PC-9 (cell line): ENCODE measurements around the gene MNT. TPM values are rescaled to one million over a fixed set of nuclear protein-coding genes. Genes with fewer than 3 reads are reported as not detected.

Experiments
- BruUV-seq: library from RNA; stranded (reverse); fragments of 400-500 nt; replicated peaks from 2 replicates; lab custom pipeline; 2021; lab: Mats Ljungman, UMichigan
- CTCF ChIA-PET: fragments of 300-600 bp; sonication (Branson Sonifier 250); formaldehyde crosslinking; loops from one replicate; lab custom pipeline; 2022; ENCODE audit warnings: antibody characterized with exemption; lab: Charles Lee
- POLR2A ChIA-PET: fragments of 300-600 bp; sonication (Branson Sonifier 250); formaldehyde crosslinking; loops from one replicate; lab custom pipeline; 2022; ENCODE audit warnings: antibody characterized with exemption; ENCODE audit not compliant: unreplicated experiment; lab: Charles Lee
- DNase-seq, 2 experiments: peaks; one replicate each; pipeline versions ENCODE4 v3.0.0 to v3.0.0-alpha.2; 2015 to 2022; ENCODE audit warnings: mixed read lengths in 1 of 2
- H2AFZ ChIP-seq: fragments of 200-600 bp; sonication (generic); 2 replicates; pipeline ENCODE4 v1.8.1; 2017; ENCODE audit warnings: antibody characterized with exemption
- H3F3A ChIP-seq: fragments of 200-600 bp; sonication (generic); 2 replicates; pipeline ENCODE4 v1.8.1; 2017; ENCODE audit warnings: antibody characterized with exemption, mild to moderate bottlenecking, low read depth; ENCODE audit not compliant: insufficient read depth
- H3K27ac ChIP-seq: fragments of 200-600 bp; sonication (generic); 2 replicates; pipeline ENCODE4 v1.6.1; 2016; ENCODE audit warnings: mixed run types
- H3K27me3 ChIP-seq: fragments of 200-600 bp; sonication (generic); 2 replicates; pipeline ENCODE4 v1.6.1; 2016; ENCODE audit warnings: low read depth, mixed run types; ENCODE audit not compliant: insufficient read depth
- H3K36me3 ChIP-seq: fragments of 200-600 bp; sonication (generic); 2 replicates; pipeline ENCODE4 v1.6.1; 2016; ENCODE audit warnings: low read depth, mixed run types
- H3K4me1 ChIP-seq: fragments of 200-600 bp; sonication (generic); replicated peaks from 2 replicates; pipeline ENCODE4 v1.6.1; 2016; ENCODE audit warnings: mixed run types; ENCODE audit not compliant: insufficient read depth
- H3K4me2 ChIP-seq: fragments of 200-600 bp; sonication (generic); 2 replicates; pipeline ENCODE4 v1.6.1; 2017; ENCODE audit warnings: mixed run types
- H3K4me3 ChIP-seq: fragments of 200-600 bp; sonication (generic); 2 replicates; pipeline ENCODE4 v1.6.1; 2016; ENCODE audit warnings: mixed run types
- H3K79me2 ChIP-seq: fragments of 200-600 bp; sonication (generic); 2 replicates; pipeline ENCODE4 v1.6.1; 2017; ENCODE audit warnings: low read depth, mixed run types
- H3K9me2 ChIP-seq: fragments of 200-600 bp; sonication (generic); 2 replicates; pipeline ENCODE4 v1.8.1; 2017; ENCODE audit warnings: mild to moderate bottlenecking; ENCODE audit not compliant: insufficient read depth
- H3K9me3 ChIP-seq: fragments of 200-600 bp; sonication (generic); 2 replicates; pipeline ENCODE4 v1.8.1; 2016; ENCODE audit warnings: low read depth; ENCODE audit not compliant: insufficient read depth
- H4K20me1 ChIP-seq: fragments of 200-600 bp; sonication (generic); 2 replicates; pipeline ENCODE4 v1.8.1; 2017; ENCODE audit not compliant: insufficient read depth
- CTCF ChIP-seq: fragments of 200-600 bp; sonication (generic); conservative IDR thresholded peaks from 2 replicates; pipeline ENCODE4 v1.6.1; 2017; ENCODE audit warnings: mixed run types, antibody characterized with exemption, mild to moderate bottlenecking, moderate library complexity
- EZH2 ChIP-seq: fragments of 200-600 bp; sonication (generic); IDR thresholded peaks from 2 replicates; pipeline ENCODE4 v1.8.0; 2017; ENCODE audit warnings: antibody characterized with exemption, low read depth
- intact Hi-C: fragments of 100-400 bp; cut with micrococcal nuclease; formaldehyde crosslinking; loops from one replicate; pipeline ENCODE4 v1.10.0; 2022; ENCODE audit not compliant: unreplicated experiment
- total RNA-seq: library from RNA; stranded (reverse); gene quantifications from 2 replicates; pipeline ENCODE4 v1.2.3, GENCODE V29; 2021

Gene MNT
- total RNA-seq, 1 experiment from 2014 or later, result 60.7 TPM

- BruUV-seq, result no TSS peak
- H2AFZ ChIP-seq, result no peak overlapping the region
- no peaks in the 10 kb centered on the region for H3K9me2 ChIP-seq
- no peaks in the 10 kb centered on the region for H4K20me1 ChIP-seq
- POLR2A ChIA-PET, result interaction anchor here (0.6 kb wide), 1 partner anchor 9 kb away, joined by 3 read pairs; no protein-coding TSS in a partner anchor
- H3K27me3 ChIP-seq, result no peaks in the 10 kb centered on the region
- H3K79me2 ChIP-seq, result no peaks in the 10 kb centered on the region
- CTCF ChIA-PET, result no interaction called here
- H3F3A ChIP-seq, result peaks cover 12% of the 10 kb centered on the region; the same call in 1 of the 2 replicates
- no peaks in the 10 kb centered on the region; the same call in 1 of the 2 replicates for H3K9me3 ChIP-seq
- intact Hi-C loops, result no loop called here
- H3K36me3 ChIP-seq, result peaks cover 22% of the 10 kb centered on the region
- no peak for DNase-seq
- no peaks in the 10 kb centered on the region for H3K4me1 ChIP-seq
- TF ChIP-seq EZH2 (no peak), CTCF (no peak)
- no peak overlapping the region for H3K27ac ChIP-seq
- no peak overlapping the region for H3K4me2 ChIP-seq
- H3K4me3 ChIP-seq, result no peak overlapping the region
Measured at GRCh38 chr17:2436316-2436905, 35.6 kb upstream of the MNT start.

- Histone ChIP-seq H3F3A (peaks cover 6% of the 10 kb centered on the region; the same call in 1 of the 2 replicates), H3K4me1 (no peaks in the 10 kb centered on the region), H3K27ac (no peak overlapping the region), H3K4me2 (no peak overlapping the region), H3K9me2 (no peaks in the 10 kb centered on the region), H3K79me2 (no peaks in the 10 kb centered on the region), H4K20me1 (0 out of 2 replicates have a peak, but pooled peaks cover 2% of the 10 kb centered on the region), H3K27me3 (no peaks in the 10 kb centered on the region), H3K4me3 (no peak overlapping the region), H3K9me3 (no peaks in the 10 kb centered on the region), H3K36me3 (peaks cover 17% of the 10 kb centered on the region; the same call in 1 of the 2 replicates), H2AFZ (no peak overlapping the region)
- TF ChIP-seq CTCF (no peak), EZH2 (no peak)
- no peak for DNase-seq
- BruUV-seq, result no TSS peak
- POLR2A ChIA-PET, result interaction anchor here (0.6 kb wide), 1 partner anchor 10 kb away, joined by 3 read pairs; no protein-coding TSS in a partner anchor
- intact Hi-C loops, result no loop called here
- CTCF ChIA-PET, result no interaction called here
Measured at GRCh38 chr17:2435862-2436261, 35.0 kb upstream of the MNT start.

GRCh38 chr17:2435181-2435741, 34.4 kb upstream of the MNT start:
- Histone ChIP-seq H2AFZ (no peak overlapping the region), H3F3A (peaks cover 4% of the 10 kb centered on the region; the same call in 1 of the 2 replicates), H3K4me1 (no peaks in the 10 kb centered on the region), H3K9me3 (no peaks in the 10 kb centered on the region), H3K4me2 (no peak overlapping the region), H3K79me2 (no peaks in the 10 kb centered on the region), H3K27ac (no peak overlapping the region), H3K4me3 (no peak overlapping the region), H3K27me3 (no peaks in the 10 kb centered on the region), H3K36me3 (peaks cover 16% of the 10 kb centered on the region; the same call in 1 of the 2 replicates), H4K20me1 (0 out of 2 replicates have a peak, but pooled peaks cover 2% of the 10 kb centered on the region), H3K9me2 (no peaks in the 10 kb centered on the region)
- no peak for DNase-seq
- BruUV-seq, result no TSS peak
- intact Hi-C loops, result no loop called here
- TF ChIP-seq EZH2 (no peak), CTCF (no peak)
- POLR2A ChIA-PET, result no interaction called here
- CTCF ChIA-PET, result interaction anchor here (0.7 kb wide), 1 partner anchor 177 kb away, joined by 4 read pairs; no protein-coding TSS in a partner anchor
